Measurements from ENCODE around the gene ST7L.

The ST7L gene

DNA sequence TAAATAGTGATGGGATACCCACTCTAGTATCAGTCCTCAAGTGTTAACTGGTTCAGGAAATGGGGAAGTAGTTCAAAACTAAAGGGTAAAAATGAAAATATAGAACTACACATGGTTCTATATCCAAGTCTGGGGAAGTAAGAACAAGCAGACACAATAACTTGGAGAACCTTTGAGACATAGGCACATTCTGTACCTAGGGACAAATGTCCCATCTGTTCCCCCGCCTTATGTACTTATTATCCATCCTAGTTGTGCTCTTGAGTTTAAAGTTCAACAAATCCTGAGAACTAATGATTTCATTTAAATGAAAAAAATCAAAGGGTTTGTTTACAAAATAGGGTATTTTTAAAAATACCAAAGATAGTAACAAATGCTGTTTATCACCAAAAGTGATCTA is 77.6 kb downstream of the ST7L start:
- H3K27me3 ChIP-seq (ENCODE audit: control insufficient read depth, insufficient read depth, low read length), result no peaks in the 10 kb centered on the region
- no peaks in the 10 kb centered on the region for H3K36me3 ChIP-seq (ENCODE audit: control insufficient read depth, insufficient read depth, low read length)
- no peak overlapping the region for H3K9ac ChIP-seq (ENCODE audit: low read depth, low read length)
- H3K9me3 ChIP-seq (ENCODE audit: control insufficient read depth, insufficient read depth, low read length), result no peaks in the 10 kb centered on the region
- no peak overlapping the region for H3K4me3 ChIP-seq (ENCODE audit: low read depth, low read length)
- no peaks in the 10 kb centered on the region for H3K4me1 ChIP-seq (ENCODE audit: control insufficient read depth, insufficient read depth, low read length)

DNA sequence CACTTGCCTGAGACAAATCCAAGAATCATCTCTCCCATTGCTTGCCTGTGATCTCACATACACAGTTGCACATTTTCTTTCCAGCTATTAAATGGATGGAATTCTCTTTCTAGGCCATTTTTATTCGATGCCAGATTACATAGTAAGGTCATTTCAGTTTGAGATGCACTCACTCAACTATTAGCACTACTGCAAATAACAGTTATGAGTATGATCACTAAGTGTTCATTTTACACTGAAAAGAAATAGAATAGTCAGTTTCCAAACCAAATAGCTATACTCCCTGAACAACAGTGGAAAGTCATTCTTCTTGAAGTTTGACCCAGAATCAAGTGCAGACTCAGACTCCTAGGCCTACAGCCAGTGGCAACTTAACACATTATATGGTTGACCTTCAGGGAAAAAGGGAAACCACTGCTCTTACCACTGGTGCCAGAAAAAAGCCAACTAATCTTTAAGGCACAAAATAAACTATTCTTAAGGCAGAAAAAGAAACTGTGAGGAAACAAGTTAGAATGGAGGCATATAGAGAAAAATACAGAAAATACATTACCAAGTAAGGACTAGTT is 78.6 kb downstream of the ST7L start:
- Histone ChIP-seq H3K27me3 (ENCODE audit: control insufficient read depth, insufficient read depth, low read length) (no peaks in the 10 kb centered on the region), H3K9ac (ENCODE audit: low read depth, low read length) (no peak overlapping the region), H3K9me3 (ENCODE audit: control insufficient read depth, insufficient read depth, low read length) (no peaks in the 10 kb centered on the region), H3K4me1 (ENCODE audit: control insufficient read depth, insufficient read depth, low read length) (no peaks in the 10 kb centered on the region), H3K36me3 (ENCODE audit: control insufficient read depth, insufficient read depth, low read length) (no peaks in the 10 kb centered on the region), H3K4me3 (ENCODE audit: low read depth, low read length) (no peak overlapping the region)

DNA sequence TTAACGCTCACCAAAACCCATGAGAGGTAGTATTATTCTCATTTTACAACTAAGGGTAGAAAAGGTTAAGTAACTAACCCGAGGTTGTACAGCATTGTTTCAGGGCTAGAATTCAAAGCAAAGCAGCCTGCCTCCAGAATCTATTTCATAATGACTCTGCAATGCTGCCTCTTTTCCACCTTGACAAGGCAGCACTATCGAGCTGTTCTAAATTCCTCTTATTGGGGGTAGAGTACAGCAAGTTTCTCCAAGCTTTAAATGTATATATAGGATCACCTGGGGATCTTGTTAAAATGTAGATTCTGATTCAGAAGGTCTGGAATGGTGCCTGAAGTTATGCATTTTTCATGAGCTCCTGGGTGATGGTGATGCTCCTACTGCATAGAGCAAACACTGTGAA is 80.1 kb downstream of the ST7L start:
- Histone ChIP-seq H3K4me1 (ENCODE audit: control insufficient read depth, insufficient read depth, low read length) (no peaks in the 10 kb centered on the region), H3K27me3 (ENCODE audit: control insufficient read depth, insufficient read depth, low read length) (no peaks in the 10 kb centered on the region), H3K9ac (ENCODE audit: low read depth, low read length) (no peak overlapping the region), H3K4me3 (ENCODE audit: low read depth, low read length) (no peak overlapping the region), H3K36me3 (ENCODE audit: control insufficient read depth, insufficient read depth, low read length) (no peaks in the 10 kb centered on the region), H3K9me3 (ENCODE audit: control insufficient read depth, insufficient read depth, low read length) (no peaks in the 10 kb centered on the region)

DNA sequence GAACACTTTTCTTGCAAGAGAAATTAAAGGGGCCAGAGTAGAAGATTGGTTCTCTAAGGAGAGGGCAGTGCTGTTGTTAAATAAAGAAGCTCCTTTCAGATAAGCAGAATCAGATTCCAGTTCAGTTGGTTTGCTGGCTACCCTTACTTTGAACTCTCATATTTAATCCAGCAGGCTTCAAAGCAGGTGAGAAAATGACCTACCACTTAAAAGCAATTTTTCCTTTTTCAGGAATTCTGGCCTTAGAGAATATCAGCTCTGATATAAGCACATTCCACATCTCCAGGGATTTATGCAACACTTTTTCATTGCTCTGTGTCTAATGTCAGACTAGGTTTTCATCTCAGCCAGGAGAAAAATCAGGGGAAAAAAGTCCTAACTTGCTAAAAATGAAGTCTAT is 81.5 kb downstream of the ST7L start:
- Histone ChIP-seq H3K27me3 (ENCODE audit: control insufficient read depth, insufficient read depth, low read length) (no peaks in the 10 kb centered on the region), H3K4me3 (ENCODE audit: low read depth, low read length) (no peak overlapping the region), H3K9me3 (ENCODE audit: control insufficient read depth, insufficient read depth, low read length) (no peaks in the 10 kb centered on the region), H3K4me1 (ENCODE audit: control insufficient read depth, insufficient read depth, low read length) (no peaks in the 10 kb centered on the region), H3K9ac (ENCODE audit: low read depth, low read length) (no peak overlapping the region), H3K36me3 (ENCODE audit: control insufficient read depth, insufficient read depth, low read length) (no peaks in the 10 kb centered on the region)

DNA sequence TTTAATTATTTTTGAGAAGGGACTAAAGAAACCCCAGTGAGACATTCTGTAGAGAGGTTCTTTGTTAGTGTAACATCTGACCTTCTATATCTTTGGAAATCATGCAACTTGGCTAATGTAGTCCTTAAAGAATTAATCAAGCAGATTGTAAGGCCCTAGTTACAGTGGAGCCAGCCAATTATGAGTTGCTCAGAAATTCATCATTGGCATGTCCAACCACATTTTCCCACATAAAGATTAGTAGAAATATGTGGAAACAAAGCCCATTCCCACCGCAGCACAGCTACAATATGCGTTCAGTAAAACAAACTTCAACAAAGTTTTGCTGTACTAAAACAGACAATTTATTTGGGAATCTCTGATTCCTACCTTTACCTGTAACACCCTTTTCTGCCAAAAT is 82.4 kb downstream of the ST7L start:
- Histone ChIP-seq H3K9ac (ENCODE audit: low read depth, low read length) (no peak overlapping the region), H3K36me3 (ENCODE audit: control insufficient read depth, insufficient read depth, low read length) (no peaks in the 10 kb centered on the region), H3K9me3 (ENCODE audit: control insufficient read depth, insufficient read depth, low read length) (no peaks in the 10 kb centered on the region), H3K4me1 (ENCODE audit: control insufficient read depth, insufficient read depth, low read length) (no peaks in the 10 kb centered on the region), H3K27me3 (ENCODE audit: control insufficient read depth, insufficient read depth, low read length) (no peaks in the 10 kb centered on the region), H3K4me3 (ENCODE audit: low read depth, low read length) (no peak overlapping the region)

DNA sequence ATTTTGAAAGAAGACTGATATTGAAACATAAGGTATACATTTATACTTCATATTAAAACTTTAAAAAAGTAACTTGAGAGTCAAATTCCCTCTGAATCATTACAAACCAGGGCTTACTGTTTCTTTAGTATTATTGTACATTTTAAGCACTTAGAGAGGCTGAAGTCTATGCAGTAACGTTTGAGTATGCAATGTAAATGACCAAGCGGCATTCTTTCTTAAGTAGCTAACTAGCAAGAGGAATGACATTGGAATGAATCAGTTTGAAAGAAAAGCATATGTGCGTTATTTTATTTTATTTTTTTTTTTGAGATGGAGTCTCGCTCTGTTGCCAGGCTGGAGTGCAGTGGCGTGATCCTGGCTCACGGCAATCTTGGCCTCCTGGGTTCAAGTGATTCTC is 85.9 kb downstream of the ST7L start:
- H3K27me3 ChIP-seq (ENCODE audit: control insufficient read depth, insufficient read depth, low read length), result no peaks in the 10 kb centered on the region
- H3K9me3 ChIP-seq (ENCODE audit: control insufficient read depth, insufficient read depth, low read length), result no peaks in the 10 kb centered on the region
- H3K36me3 ChIP-seq (ENCODE audit: control insufficient read depth, insufficient read depth, low read length), result no peaks in the 10 kb centered on the region
- H3K9ac ChIP-seq (ENCODE audit: low read depth, low read length), result no peak overlapping the region
- H3K4me1 ChIP-seq (ENCODE audit: control insufficient read depth, insufficient read depth, low read length), result no peaks in the 10 kb centered on the region
- H3K4me3 ChIP-seq (ENCODE audit: low read depth, low read length), result no peak overlapping the region

DNA sequence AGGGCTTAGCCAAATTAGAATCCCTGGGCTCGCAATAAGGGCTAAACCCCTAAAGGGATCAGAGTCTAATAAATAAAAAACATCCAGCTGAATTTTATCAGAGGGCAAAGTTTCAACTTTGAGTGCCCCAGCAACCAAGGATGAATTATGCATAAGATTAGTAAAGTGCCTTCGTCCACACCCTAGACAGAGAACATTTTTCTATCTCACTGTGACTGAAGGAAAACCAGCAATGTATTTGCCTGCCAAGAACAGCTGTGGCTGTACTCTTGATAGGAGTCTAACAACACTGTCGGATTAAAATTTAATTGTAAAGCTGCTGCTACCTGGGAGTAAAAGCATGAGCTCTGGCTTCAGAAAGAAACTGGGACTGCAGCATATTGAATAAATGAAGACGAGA is 86.9 kb downstream of the ST7L start:
- Histone ChIP-seq H3K4me1 (ENCODE audit: control insufficient read depth, insufficient read depth, low read length) (no peaks in the 10 kb centered on the region), H3K4me3 (ENCODE audit: low read depth, low read length) (no peak overlapping the region), H3K9me3 (ENCODE audit: control insufficient read depth, insufficient read depth, low read length) (no peaks in the 10 kb centered on the region), H3K27me3 (ENCODE audit: control insufficient read depth, insufficient read depth, low read length) (no peaks in the 10 kb centered on the region), H3K36me3 (ENCODE audit: control insufficient read depth, insufficient read depth, low read length) (no peaks in the 10 kb centered on the region), H3K9ac (ENCODE audit: low read depth, low read length) (no peak overlapping the region)

DNA sequence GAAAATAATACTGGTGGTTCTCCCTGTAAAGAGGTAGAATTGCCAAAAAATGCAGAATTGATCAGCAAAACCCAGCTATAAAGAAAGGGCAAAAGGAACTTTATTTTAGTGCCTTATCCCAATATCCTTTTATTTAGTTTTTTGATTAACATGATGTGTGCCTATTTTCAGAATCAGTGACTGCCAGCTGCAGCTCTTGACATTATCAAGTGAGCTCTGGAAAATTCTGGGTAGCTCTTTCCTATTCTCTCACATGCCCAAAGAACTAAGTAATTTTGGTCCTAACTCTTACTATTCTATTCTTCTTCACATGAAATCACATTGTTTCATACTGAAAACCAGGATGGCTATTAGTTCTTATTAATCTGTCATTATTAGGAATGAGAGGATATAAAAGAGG is 88.1 kb downstream of the ST7L start:
- no peaks in the 10 kb centered on the region for H3K27me3 ChIP-seq (ENCODE audit: control insufficient read depth, insufficient read depth, low read length)
- H3K9ac ChIP-seq (ENCODE audit: low read depth, low read length), result no peak overlapping the region
- no peak overlapping the region for H3K4me3 ChIP-seq (ENCODE audit: low read depth, low read length)
- H3K36me3 ChIP-seq (ENCODE audit: control insufficient read depth, insufficient read depth, low read length), result no peaks in the 10 kb centered on the region
- no peaks in the 10 kb centered on the region for H3K9me3 ChIP-seq (ENCODE audit: control insufficient read depth, insufficient read depth, low read length)
- no peaks in the 10 kb centered on the region for H3K4me1 ChIP-seq (ENCODE audit: control insufficient read depth, insufficient read depth, low read length)

DNA sequence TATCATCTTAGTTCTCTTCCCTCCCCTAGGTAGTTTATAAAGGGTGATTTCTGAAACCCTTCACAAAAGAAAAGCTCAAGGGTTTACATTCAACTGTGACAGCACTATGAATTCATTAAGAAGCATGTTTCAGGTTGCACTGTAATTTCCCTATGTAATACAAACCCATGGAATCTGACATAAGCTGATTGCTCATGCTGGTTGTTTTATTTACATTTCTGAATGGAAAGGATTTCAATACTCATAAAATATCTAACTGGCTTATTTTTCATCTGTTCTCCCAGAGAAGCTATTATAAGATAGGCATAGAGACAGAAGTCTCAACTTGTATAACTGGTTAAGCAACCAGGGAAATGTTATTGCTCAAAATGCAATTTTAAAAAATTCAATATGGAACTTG is 89.6 kb downstream of the ST7L start:
- peaks cover 6% of the 10 kb centered on the region for H3K4me1 ChIP-seq (ENCODE audit: control insufficient read depth, insufficient read depth, low read length)
- no peak overlapping the region for H3K9ac ChIP-seq (ENCODE audit: low read depth, low read length)
- H3K4me3 ChIP-seq (ENCODE audit: low read depth, low read length), result no peak overlapping the region
- H3K27me3 ChIP-seq (ENCODE audit: control insufficient read depth, insufficient read depth, low read length), result no peaks in the 10 kb centered on the region
- H3K36me3 ChIP-seq (ENCODE audit: control insufficient read depth, insufficient read depth, low read length), result no peaks in the 10 kb centered on the region
- no peaks in the 10 kb centered on the region for H3K9me3 ChIP-seq (ENCODE audit: control insufficient read depth, insufficient read depth, low read length)

DNA sequence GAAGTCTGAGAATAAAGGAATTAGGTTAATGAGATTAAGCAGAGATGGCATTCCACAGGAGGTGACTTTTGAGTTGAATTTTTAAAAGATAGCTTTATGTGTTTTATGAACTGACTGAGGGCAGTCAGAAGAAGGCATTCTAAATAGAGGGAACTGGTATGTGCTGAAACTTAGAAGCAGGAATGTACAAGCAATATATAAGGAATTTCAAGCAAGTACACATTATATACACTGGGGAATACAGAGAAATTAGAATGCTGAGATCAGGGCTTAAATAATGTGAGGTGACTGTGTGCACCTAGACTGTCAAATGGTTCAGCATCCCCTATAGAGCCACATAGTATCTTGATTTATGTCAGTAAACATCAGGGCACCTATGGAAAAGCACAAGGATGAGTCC is 90.9 kb downstream of the ST7L start:
- Histone ChIP-seq H3K27me3 (ENCODE audit: control insufficient read depth, insufficient read depth, low read length) (no peaks in the 10 kb centered on the region), H3K9me3 (ENCODE audit: control insufficient read depth, insufficient read depth, low read length) (no peaks in the 10 kb centered on the region), H3K4me1 (ENCODE audit: control insufficient read depth, insufficient read depth, low read length) (peaks cover 8% of the 10 kb centered on the region), H3K36me3 (ENCODE audit: control insufficient read depth, insufficient read depth, low read length) (no peaks in the 10 kb centered on the region), H3K9ac (ENCODE audit: low read depth, low read length) (no peak overlapping the region), H3K4me3 (ENCODE audit: low read depth, low read length) (no peak overlapping the region)

DNA sequence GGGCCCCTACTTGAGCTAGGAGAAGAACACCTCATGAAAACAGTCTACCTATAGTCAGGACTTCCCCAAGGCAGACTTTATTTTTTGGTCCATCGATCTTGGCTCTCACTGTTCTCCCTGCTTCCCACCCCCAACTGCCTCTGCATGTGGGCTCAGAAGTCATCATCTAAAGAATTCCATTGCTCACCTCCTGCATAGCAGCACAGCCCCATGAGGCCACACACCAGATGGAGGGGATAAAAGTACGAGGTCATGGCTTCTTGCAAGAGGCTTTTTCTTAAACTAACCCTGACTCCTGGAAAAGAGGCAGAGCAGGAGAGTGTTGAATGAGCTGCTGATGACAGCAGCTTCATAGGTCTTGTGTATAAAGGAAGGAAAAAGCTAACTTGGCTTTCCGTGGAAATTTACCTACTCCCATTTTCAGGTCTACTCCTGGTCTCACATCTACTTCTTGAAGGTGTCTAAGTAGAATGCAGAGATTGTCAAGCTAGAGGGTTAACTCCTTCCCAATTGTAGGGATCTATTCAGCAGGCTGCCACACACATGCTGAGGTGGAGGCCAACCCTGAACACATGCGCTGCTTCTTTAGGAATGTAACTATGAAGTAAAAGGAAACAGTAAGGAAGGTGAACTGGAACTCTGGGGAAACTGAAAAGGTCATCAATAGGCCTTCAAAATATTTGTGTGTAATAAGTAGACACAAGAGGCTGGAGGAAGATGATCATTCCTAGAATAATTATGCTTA is 91.5 kb downstream of the ST7L start:
- Histone ChIP-seq H3K9me3 (ENCODE audit: control insufficient read depth, insufficient read depth, low read length) (no peaks in the 10 kb centered on the region), H3K4me3 (ENCODE audit: low read depth, low read length) (no peak overlapping the region), H3K4me1 (ENCODE audit: control insufficient read depth, insufficient read depth, low read length) (peaks cover 8% of the 10 kb centered on the region), H3K27me3 (ENCODE audit: control insufficient read depth, insufficient read depth, low read length) (no peaks in the 10 kb centered on the region), H3K36me3 (ENCODE audit: control insufficient read depth, insufficient read depth, low read length) (no peaks in the 10 kb centered on the region), H3K9ac (ENCODE audit: low read depth, low read length) (no peak overlapping the region)

DNA sequence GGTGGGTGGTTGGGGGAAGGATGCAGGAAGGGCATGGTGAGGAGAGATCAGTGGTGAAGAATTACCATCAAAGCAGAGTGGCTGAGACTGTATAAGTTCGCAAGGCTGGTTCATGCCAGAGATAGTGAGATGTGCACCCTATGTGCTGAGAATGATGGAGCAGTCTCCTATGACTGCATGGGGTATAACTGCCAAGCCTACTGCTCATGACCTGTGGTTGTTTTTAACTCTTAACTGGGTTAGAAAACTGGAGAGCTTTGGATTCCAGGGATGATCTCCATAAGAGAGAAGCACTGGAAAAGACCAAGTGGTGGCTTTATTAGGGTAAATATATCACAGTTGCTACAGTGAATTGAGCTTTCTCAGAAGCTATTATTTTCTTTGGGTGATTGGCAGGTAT is 94.0 kb downstream of the ST7L start:
- H3K4me1 ChIP-seq (ENCODE audit: control insufficient read depth, insufficient read depth, low read length), result peaks cover 8% of the 10 kb centered on the region
- H3K9me3 ChIP-seq (ENCODE audit: control insufficient read depth, insufficient read depth, low read length), result no peaks in the 10 kb centered on the region
- H3K9ac ChIP-seq (ENCODE audit: low read depth, low read length), result no peak overlapping the region
- H3K36me3 ChIP-seq (ENCODE audit: control insufficient read depth, insufficient read depth, low read length), result no peaks in the 10 kb centered on the region
- H3K27me3 ChIP-seq (ENCODE audit: control insufficient read depth, insufficient read depth, low read length), result no peaks in the 10 kb centered on the region
- H3K4me3 ChIP-seq (ENCODE audit: low read depth, low read length), result no peak overlapping the region

Measured in iPS-15b (cell line).